Thyroid gland (tissue), 4 donors: Measurements from ENCODE around the gene PTBP1.

Experiments used
- POLR2A ChIP-seq, 2 donors: fragments of 450-650 bp; IDR thresholded peaks; one replicate each; pipeline ENCODE4 v1.6.1; 2017; ENCODE audit warnings: antibody characterized with exemption in 2 of 2, mild to moderate bottlenecking in 2 of 2, moderate library complexity in 1 of 2
- TF ChIP-seq, protein P1 (sequence below), 6 experiments: fragments of 200-600 bp in 3 of 6; fragments of 450-650 bp in 3 of 6; sonication (generic) in 3 of 6; IDR thresholded peaks; one replicate each; pipeline ENCODE4 v1.5.1; 2016 to 2019; ENCODE audit warnings: antibody characterized with exemption in 6 of 6, mild to moderate bottlenecking in 2 of 6, inconsistent platforms in 1 of 6, moderate library complexity in 1 of 6

DNA sequence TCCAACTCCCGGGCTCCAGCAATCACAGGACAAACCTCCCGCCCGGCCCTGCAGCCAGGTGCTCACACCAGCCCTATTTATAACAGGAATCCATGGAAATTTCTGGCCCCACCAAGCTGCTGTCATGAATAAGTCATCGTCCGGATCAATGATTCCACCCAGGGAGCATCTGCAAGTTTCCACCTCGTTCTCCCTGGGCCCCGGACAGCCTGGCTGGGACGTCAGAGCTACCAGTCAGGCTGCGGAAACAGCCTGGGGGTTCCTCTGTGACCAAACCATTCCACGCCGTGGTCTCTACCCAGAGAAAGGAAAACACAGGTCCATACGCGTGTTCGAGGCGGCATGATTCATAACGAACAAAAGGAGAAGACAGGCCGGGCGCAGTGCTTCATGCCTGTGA is 20.7 kb upstream of the PTBP1 start:
- TF ChIP-seq, protein P1, sequence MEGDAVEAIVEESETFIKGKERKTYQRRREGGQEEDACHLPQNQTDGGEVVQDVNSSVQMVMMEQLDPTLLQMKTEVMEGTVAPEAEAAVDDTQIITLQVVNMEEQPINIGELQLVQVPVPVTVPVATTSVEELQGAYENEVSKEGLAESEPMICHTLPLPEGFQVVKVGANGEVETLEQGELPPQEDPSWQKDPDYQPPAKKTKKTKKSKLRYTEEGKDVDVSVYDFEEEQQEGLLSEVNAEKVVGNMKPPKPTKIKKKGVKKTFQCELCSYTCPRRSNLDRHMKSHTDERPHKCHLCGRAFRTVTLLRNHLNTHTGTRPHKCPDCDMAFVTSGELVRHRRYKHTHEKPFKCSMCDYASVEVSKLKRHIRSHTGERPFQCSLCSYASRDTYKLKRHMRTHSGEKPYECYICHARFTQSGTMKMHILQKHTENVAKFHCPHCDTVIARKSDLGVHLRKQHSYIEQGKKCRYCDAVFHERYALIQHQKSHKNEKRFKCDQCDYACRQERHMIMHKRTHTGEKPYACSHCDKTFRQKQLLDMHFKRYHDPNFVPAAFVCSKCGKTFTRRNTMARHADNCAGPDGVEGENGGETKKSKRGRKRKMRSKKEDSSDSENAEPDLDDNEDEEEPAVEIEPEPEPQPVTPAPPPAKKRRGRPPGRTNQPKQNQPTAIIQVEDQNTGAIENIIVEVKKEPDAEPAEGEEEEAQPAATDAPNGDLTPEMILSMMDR (IDR thresholded peaks at IDR 0.05), result no peak
- no peak for TF ChIP-seq POLR2A (IDR thresholded peaks at IDR 0.05)
